Mononuclear cell (primary cell): ENCODE data around the gene ME3. TPM values are rescaled to one million over a fixed set of nuclear protein-coding genes. Genes with fewer than 3 reads are reported as not detected.

Experiments
- H3K27me3 ChIP-seq: 2 replicates; pipeline ENCODE4 v1.6.0; 2011; ENCODE audit warnings: low read length, control low read depth; ENCODE audit not compliant: insufficient read depth
- H3K4me1 ChIP-seq: 2 replicates; pipeline ENCODE4 v1.5.1; 2011; ENCODE audit warnings: mild to moderate bottlenecking, low read length, control low read depth; ENCODE audit not compliant: insufficient read depth
- H3K4me3 ChIP-seq: 2 replicates; pipeline ENCODE4 v1.5.1; 2011; ENCODE audit warnings: mild to moderate bottlenecking, low read length, moderate library complexity
- H3K9me3 ChIP-seq: 2 replicates; pipeline ENCODE4 v1.5.1; 2011; ENCODE audit warnings: low read depth, mild to moderate bottlenecking, control low read depth, low read length
- total RNA-seq: library from RNA; depleted of rRNA; stranded (reverse); fragments of >200 nt; gene quantifications from one replicate; pipeline ENCODE4 v1.2.3, GENCODE V29; 2012

ME3 gene
- total RNA-seq, 1 donor, result 4.2 TPM

DNA sequence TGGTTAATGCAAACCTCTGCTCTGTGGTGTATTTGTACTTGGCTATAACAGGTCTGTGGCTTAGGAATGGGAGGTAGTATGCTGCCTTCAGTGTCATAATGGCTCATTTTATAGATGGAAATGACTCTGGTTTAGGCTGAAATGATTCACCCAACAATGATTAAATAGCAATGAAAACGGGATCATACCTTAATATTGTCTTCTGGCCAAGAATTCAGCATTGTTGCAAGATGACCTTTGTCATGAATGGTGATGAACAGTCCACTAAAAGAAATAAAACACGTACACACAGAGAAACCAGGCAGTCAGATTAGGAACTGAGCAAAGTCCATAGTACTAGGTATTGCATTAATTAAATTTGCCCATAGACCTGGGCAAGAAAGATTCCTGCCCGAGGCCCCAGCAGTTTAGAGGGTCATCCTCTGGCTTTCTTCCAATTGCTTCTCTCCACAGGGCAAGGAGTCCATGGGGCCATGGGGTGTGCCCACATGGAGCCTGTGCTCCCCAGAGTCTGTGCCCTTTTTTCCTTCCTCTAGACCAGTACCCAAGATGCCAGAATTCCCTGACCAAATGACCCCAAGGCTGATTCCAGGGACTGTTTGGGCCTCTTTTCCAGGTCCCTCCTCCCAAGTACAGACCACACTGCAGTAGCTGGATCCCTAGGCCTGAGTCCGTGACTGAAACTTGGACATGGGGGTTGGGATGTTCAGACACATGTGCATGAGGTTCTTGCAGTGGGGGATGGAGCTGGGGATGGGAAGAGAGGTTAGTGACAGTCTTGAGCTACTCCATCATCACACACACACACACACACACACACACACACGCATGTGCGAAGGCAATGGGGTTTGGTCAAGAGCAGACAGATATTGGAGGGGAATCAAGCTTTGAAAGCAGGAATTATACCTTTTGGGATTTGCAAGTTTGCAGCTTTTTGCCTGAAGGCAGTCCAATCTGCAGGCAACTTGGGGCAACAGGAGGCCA lies 163.5 kb downstream of the ME3 start:
- H3K4me1 ChIP-seq, result peaks cover 18% of the 10 kb centered on the region
- no peaks in the 10 kb centered on the region for H3K9me3 ChIP-seq
- no peak overlapping the region for H3K4me3 ChIP-seq
- H3K27me3 ChIP-seq, result peaks cover 3% of the 10 kb centered on the region

- no peak overlapping the region for H3K4me3 ChIP-seq
- peaks cover 14% of the 10 kb centered on the region for H3K4me1 ChIP-seq
- no peaks in the 10 kb centered on the region for H3K9me3 ChIP-seq
- peaks cover 3% of the 10 kb centered on the region for H3K27me3 ChIP-seq
These were observed 165.1 kb downstream of the ME3 start for GRCh38 chr11:86507249-86507845.

DNA sequence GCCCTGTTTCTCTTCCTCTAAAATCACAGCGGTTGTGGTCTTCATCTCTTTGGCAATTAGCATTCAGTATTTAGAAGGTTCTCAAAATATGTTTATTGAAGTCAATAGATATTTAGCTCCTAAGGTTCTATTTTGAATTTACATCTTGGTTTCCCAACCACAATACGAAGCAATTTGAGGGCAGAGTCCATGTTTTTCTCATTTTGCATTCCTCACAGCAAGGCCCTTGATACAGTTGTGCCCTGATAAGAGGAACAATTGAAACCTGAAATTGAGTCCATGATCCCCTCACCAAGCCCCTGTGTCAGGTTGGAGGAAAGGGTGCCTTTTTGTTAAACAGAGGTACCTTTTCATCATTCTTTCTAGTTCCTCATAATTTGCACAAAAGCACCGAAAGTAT lies 166.2 kb downstream of the ME3 start:
- peaks cover 12% of the 10 kb centered on the region for H3K4me1 ChIP-seq
- H3K9me3 ChIP-seq, result no peaks in the 10 kb centered on the region
- no peak overlapping the region for H3K4me3 ChIP-seq
- H3K27me3 ChIP-seq, result peaks cover 3% of the 10 kb centered on the region

- Histone ChIP-seq H3K9me3 (no peaks in the 10 kb centered on the region), H3K4me1 (peaks cover 4% of the 10 kb centered on the region)
These were observed 169.3 kb downstream of the ME3 start for GRCh38 chr11:86503131-86503530.

DNA sequence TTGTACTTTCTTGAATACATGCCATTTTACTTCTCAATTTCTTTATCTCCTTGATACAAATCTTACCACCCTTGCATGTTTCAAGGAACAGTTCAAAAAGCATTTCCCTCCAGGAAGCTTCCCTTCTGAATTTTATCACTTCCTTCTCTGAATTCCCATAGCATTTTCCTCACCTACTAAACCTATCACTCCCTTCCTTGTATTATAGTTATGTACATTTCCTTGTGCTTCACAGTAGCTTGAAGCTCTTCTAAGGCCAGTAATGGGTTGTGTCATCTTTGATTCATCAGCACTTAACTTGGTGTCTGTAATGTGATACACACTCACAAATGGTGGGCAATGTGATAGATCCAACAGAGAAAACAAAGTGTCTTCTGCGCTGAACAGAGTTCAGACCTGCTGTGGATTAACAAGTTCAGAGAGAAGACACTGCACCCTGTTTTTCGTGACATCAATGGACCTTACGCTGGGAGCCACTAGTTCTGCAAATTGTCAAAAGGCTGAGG lies 170.2 kb downstream of the ME3 start:
- Histone ChIP-seq H3K4me3 (no peak overlapping the region), H3K9me3 (no peaks in the 10 kb centered on the region), H3K4me1 (peaks cover 4% of the 10 kb centered on the region), H3K27me3 (peaks cover 3% of the 10 kb centered on the region)

More at GRCh38 chr11:86503131-86503530, 169.3 kb downstream of the ME3 start:
- Histone ChIP-seq H3K4me3 (no peak overlapping the region), H3K27me3 (peaks cover 3% of the 10 kb centered on the region)

GRCh38 chr11:86500500-86501140 lies 171.8 kb downstream of the ME3 start:
- Histone ChIP-seq H3K4me3 (no peak overlapping the region), H3K9me3 (no peaks in the 10 kb centered on the region), H3K4me1 (peaks cover 4% of the 10 kb centered on the region), H3K27me3 (no peaks in the 10 kb centered on the region)

DNA sequence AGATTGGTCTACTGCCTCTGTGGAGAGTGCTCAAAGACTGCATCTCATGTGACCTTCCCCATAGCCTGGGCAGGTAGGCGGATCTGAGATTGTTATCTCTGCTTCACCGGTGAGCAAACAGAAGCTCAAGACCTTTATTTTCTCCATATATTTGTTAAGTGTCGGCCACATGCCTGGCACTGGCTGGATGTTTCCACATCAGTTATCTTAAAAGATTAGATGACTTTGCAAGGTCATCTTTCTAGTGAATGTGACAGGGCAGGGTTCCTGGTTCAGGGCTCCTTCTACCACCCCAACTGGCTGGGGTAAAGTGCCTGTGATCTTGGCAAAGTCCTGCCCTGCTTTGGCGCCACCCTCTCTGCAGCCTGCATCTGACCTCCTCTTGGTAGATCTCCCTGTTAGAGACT lies 172.7 kb downstream of the ME3 start:
- Histone ChIP-seq H3K4me1 (peaks cover 4% of the 10 kb centered on the region), H3K27me3 (no peaks in the 10 kb centered on the region), H3K9me3 (no peaks in the 10 kb centered on the region), H3K4me3 (no peak overlapping the region)

- Histone ChIP-seq H3K4me1 (no peaks in the 10 kb centered on the region), H3K4me3 (no peak overlapping the region), H3K27me3 (no peaks in the 10 kb centered on the region), H3K9me3 (no peaks in the 10 kb centered on the region)
These were observed 174.6 kb downstream of the ME3 start for GRCh38 chr11:86497836-86498235.

DNA sequence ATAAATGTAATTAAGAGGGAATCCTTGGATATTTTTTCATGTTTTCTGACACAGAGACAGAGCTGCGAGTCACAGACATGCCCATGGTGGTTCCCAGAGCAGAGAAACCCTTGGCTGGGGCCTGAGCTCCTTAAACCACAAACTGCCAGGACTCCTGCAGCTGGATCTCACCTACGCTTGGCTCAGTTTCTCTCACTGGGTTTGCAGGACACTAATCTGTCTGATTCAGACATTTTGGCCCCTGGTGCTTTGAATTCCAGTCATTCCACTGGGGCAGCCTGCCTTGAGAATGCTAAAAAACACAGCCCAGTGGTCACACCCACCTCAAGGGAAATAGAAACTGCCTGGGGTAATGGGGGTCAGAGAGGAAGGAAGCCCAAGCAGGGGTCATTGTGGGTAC lies 175.1 kb downstream of the ME3 start:
- H3K4me1 ChIP-seq, result no peaks in the 10 kb centered on the region
- H3K9me3 ChIP-seq, result no peaks in the 10 kb centered on the region
- H3K4me3 ChIP-seq, result no peak overlapping the region
- no peaks in the 10 kb centered on the region for H3K27me3 ChIP-seq

GRCh38 chr11:86495351-86495750 lies 177.1 kb downstream of the ME3 start:
- no peak overlapping the region for H3K4me3 ChIP-seq

DNA sequence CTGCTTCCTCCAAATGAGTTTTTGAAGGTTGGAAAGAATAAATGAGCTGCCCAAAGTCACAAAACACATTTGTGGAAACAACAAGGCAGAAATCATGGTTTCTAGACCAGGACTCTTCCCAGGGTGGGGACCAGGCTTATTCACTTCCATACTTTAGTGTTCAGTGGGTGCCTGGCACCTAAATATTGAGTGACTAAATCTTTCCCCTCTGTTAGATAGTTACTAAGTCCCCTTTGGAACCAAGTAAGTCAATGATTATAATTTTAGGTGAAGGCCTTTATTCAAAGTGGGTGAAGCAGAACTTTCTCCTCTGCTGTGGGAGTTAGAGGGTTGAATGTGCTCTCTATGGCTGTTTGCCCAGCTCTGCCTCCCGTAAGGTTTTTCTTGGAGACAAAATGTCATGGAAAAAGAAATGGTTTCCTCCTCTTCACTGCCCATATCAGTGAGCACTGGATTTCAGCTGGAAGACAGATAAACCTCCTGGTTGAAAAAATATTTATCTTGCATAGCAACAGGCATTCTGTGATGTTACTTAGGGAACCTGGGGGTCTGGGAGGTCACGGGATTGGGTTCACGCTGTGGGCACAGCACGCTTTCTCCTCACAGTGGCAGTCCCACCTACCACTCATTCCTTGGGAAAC lies 179.9 kb downstream of the ME3 start:
- H3K4me3 ChIP-seq, result no peak overlapping the region
- no peaks in the 10 kb centered on the region for H3K27me3 ChIP-seq
- H3K9me3 ChIP-seq, result no peaks in the 10 kb centered on the region
- peaks cover under 1% of the 10 kb centered on the region for H3K4me1 ChIP-seq

More at GRCh38 chr11:86495351-86495750, 177.1 kb downstream of the ME3 start:
- Histone ChIP-seq H3K27me3 (no peaks in the 10 kb centered on the region), H3K4me1 (no peaks in the 10 kb centered on the region), H3K9me3 (no peaks in the 10 kb centered on the region)

GRCh38 chr11:86491027-86491426 lies 181.4 kb downstream of the ME3 start:
- Histone ChIP-seq H3K4me1 (peaks cover 7% of the 10 kb centered on the region), H3K4me3 (no peak overlapping the region), H3K27me3 (no peaks in the 10 kb centered on the region), H3K9me3 (no peaks in the 10 kb centered on the region)

DNA sequence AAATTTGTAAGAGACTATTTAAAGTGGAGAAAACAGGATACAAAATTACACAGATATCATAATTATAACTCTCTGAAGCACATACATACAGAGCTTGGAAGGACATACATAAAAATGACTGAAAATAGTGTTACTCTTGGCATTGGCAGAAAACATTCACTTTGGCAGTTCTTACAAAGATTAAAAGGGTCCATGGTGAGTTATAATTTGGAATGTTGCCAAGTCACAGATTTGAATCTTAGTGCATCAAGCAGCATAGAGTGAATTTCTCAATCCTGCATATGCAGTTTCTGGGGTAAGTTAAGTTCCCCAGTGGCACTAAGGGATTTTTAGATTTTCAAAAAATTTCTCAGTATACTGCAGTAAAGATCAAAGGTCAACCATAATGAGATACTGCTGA lies 181.8 kb downstream of the ME3 start:
- Histone ChIP-seq H3K4me3 (no peak overlapping the region), H3K9me3 (no peaks in the 10 kb centered on the region), H3K4me1 (peaks cover 7% of the 10 kb centered on the region), H3K27me3 (no peaks in the 10 kb centered on the region)

DNA sequence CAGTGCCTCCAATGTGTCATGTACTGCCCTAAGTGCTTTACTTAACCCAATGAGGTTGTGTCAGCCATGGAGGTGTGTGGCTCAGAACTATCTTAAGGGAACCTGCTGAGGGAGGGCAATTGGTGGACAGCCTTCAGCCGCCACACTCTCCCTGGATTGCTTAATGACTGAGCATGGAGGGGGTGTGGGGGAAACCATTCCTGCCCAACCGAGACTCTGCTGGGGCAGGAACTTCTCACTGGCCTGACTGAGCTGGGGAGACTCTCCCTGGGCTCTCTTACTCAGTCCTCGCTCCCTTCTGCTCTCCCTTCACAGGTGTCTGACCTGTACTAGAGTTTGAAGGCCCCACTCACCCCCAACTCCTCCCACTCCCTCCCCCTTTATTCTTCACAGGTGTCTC lies 183.0 kb downstream of the ME3 start:
- Histone ChIP-seq H3K4me3 (no peak overlapping the region), H3K9me3 (no peaks in the 10 kb centered on the region), H3K4me1 (peaks cover 7% of the 10 kb centered on the region), H3K27me3 (no peaks in the 10 kb centered on the region)

DNA sequence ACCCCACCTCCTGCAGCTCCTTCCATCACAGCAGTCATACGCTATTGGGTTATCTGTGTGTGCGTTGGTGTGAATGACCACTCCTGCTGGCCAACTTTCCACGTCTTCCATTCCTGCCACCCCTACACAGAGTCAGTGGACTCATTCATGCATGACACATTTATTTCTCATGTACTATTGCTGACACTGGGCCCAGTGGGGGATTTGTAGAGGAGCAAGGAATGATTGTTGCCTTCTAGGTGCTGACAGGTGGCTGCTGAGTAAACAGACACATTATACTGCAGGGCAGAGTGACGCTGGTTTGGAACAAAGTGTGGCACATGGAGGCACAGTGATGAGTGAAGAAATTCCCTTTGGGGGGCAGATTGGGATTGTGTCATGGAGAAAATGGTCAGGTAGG lies 183.9 kb downstream of the ME3 start:
- Histone ChIP-seq H3K4me1 (peaks cover 7% of the 10 kb centered on the region), H3K4me3 (no peak overlapping the region), H3K27me3 (no peaks in the 10 kb centered on the region), H3K9me3 (no peaks in the 10 kb centered on the region)
